ENCODE results near the gene COL4A5.

Gene COL4A5

GRCh38 chrX:108737754-108738153 lies 298.1 kb downstream of the COL4A5 start:
- Histone ChIP-seq H3K4me3 (ENCODE audit: low read length) (no peak overlapping the region), H3K4me1 (ENCODE audit: control insufficient read depth, low read length) (no peaks in the 10 kb centered on the region), H3F3A (ENCODE audit: control insufficient read depth, insufficient read depth) (no peaks in the 10 kb centered on the region), H3K27ac (ENCODE audit: low read depth, low read length) (no peak overlapping the region), H3K79me2 (ENCODE audit: control insufficient read depth, low read length) (no peaks in the 10 kb centered on the region), H3K27me3 (ENCODE audit: control insufficient read depth, low read length) (no peaks in the 10 kb centered on the region), H3K9me2 (replicated peaks; ENCODE audit: control insufficient read depth, low read length) (no peaks in the 10 kb centered on the region), H4K20me1 (ENCODE audit: control insufficient read depth, insufficient read depth, low read depth, low read length) (no peaks in the 10 kb centered on the region), H3K9me3 (ENCODE audit: control insufficient read depth, insufficient read depth, low read length) (no peaks in the 10 kb centered on the region), H3K36me3 (ENCODE audit: control insufficient read depth, low read length) (no peaks in the 10 kb centered on the region), H3K4me2 (ENCODE audit: low read length) (no peak overlapping the region)
- TF ChIP-seq CTCF (IDR thresholded peaks at IDR 0.05; ENCODE audit: low read depth, low read length, poor library complexity, severe bottlenecking) (no peak), EZH2phosphoT487 (IDR thresholded peaks at IDR 0.05; ENCODE audit: borderline replicate concordance, low read length) (no peak)

- Histone ChIP-seq H3K4me2 (ENCODE audit: low read length) (no peak overlapping the region), H3K9me2 (replicated peaks; ENCODE audit: control insufficient read depth, low read length) (no peaks in the 10 kb centered on the region), H3K36me3 (ENCODE audit: control insufficient read depth, low read length) (no peaks in the 10 kb centered on the region), H4K20me1 (ENCODE audit: control insufficient read depth, insufficient read depth, low read depth, low read length) (no peaks in the 10 kb centered on the region), H3K9me3 (ENCODE audit: control insufficient read depth, insufficient read depth, low read length) (no peaks in the 10 kb centered on the region), H3K27me3 (ENCODE audit: control insufficient read depth, low read length) (no peaks in the 10 kb centered on the region), H3K4me1 (ENCODE audit: control insufficient read depth, low read length) (no peaks in the 10 kb centered on the region), H3F3A (ENCODE audit: control insufficient read depth, insufficient read depth) (no peaks in the 10 kb centered on the region), H3K79me2 (ENCODE audit: control insufficient read depth, low read length) (no peaks in the 10 kb centered on the region), H3K27ac (ENCODE audit: low read depth, low read length) (no peak overlapping the region), H3K4me3 (ENCODE audit: low read length) (no peak overlapping the region)
- TF ChIP-seq CTCF (IDR thresholded peaks at IDR 0.05; ENCODE audit: low read depth, low read length, poor library complexity, severe bottlenecking) (no peak), EZH2phosphoT487 (IDR thresholded peaks at IDR 0.05; ENCODE audit: borderline replicate concordance, low read length) (no peak)
These were observed 300.7 kb downstream of the COL4A5 start for GRCh38 chrX:108740299-108740774.

Measured in DOHH2 (cell line).